ENCODE results near the gene HEG1.

The HEG1 gene

DNA sequence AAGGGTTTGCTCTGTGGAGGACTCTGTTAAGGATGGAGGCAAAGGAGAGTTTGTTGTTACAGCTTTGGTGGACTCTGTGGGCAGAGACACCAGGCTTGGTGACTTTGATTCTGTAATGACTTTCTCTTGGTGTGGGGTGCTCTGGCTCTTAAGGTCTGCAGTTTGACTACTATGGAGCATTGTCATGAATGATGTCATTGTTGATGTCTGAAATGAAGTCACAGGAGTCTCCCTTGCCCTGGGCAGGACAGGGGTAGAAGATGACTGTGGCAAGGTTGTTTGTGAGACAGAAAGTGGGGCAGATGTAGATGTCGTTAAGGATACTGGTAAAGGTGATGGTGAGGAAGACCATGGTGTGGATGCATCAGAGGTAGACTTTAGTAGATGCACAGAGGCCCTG is 42.7 kb downstream of the HEG1 start:
- no peak for DNase-seq (ENCODE audit: low read depth, low spot score)

DNA sequence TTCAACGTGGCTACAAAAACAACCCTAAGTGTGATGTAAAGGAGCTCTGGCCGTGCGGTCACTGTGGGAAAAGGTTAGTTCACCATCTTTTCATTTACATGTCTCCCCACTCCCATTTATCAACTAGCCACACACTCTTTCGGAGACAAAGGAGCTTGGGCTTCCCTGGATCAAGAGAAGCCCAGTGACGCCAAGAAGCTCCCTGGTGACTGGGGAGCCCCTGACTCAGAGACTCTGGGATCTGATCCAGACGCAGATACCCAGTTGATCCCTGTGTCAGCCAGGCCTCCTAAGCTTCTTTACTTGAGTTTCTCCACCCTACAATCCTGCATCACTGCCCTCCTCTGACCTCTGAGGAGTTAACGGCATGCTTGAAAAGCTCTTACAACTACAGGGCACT is 43.9 kb downstream of the HEG1 start:
- no peak for DNase-seq (ENCODE audit: low read depth, low spot score)

DNA sequence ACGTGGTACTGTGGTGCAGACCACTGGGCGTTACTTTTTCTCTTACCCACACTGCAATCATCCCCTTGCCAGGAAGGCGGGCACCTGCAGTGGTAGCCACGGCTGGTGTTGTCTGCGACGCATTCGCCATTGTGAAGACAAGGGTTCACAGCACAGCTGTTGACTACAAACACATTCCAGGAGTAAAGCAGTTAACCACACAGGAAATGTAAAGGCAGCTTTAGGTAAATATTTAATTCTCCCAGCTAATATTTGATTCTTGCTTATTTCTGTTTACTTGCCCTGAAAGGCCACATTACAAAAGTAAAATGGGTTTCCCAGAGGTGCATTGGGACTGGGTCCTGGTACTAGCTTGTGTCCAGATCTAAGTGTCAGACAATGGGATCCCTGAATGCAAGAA is 45.4 kb downstream of the HEG1 start:
- DNase-seq (ENCODE audit: low read depth, low spot score): no peak

DNA sequence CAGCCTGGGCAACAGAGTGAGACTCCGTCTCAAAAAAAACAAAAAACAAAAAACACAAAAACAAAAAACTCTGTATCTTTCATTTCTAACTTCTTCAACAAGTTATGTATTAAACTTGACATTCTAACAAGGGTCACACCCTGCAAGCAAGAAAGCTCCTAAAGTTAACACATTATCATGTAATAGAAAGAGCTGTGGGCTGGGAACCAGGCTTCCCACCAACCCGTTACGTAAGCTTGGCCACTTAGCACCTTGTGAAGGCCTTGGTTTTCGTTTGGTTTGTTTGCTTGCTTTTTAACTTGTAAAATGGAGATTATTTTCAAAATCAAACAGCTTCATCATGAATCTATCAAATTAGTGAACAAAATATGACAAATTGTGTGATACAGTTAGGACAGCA is 47.0 kb downstream of the HEG1 start:
- no peak for DNase-seq (ENCODE audit: low read depth, low spot score)

DNA sequence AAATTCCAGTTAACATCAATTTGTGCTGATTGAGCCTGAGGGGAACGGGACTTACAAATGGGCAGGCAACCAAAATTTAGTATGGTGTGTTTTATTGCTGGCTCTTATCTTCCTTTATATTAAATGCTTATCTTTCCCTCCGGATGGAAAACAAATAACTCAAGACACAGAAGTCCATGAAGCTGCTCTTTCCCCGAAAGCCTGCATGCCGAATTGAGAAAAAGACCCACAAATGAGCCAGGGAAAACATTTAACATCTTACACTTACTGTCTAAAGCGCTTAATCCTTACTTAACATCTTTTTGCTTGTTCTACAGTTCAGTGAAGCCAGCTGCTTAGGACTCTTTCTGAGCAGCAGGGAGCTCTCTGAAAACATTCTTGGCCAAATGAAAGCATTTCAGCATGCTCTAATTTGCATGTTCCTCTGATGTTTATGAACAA is 49.5 kb downstream of the HEG1 start:
- DNase-seq (ENCODE audit: low read depth, low spot score): no peak

DNA sequence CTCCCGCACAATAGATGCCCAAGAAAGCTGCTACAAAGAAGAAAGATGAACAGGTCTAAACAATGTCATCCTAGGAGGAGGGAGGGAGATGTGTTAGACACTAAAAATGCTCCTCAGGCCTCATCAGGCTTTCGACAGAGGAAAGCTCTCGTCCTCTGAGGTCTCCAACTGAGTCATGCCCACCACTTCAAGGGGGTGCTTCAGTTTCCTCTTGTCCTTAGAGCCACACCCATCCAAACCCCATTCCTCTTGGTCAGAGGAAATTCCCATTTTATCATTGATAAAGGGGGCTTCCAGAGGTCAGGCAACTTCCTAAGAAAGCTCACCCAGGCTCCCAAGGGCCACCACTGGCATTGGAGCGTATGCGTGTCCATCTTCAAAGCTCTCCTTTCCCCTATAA is 50.1 kb downstream of the HEG1 start:
- no peak for DNase-seq (ENCODE audit: low read depth, low spot score)

DNA sequence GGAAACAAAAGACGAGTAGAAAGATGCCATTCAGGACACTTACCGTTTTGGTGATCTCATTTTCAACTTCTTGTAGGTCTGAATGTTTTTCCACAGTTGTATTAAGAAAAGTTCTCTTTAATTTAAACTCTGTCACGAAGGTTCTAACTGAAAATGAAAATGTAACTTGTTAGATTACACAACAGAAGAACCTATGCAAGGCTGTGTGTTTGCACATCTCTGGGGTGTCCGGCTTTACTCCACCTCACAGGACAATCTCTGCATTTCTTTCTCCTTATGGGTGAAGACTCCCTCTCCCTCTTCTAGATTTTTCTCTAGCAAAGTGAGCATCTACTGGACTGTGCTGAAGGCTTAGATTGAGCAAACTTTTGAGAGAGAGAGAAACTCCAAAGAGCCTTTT is 50.6 kb downstream of the HEG1 start:
- no peak for DNase-seq (ENCODE audit: low read depth, low spot score)

DNA sequence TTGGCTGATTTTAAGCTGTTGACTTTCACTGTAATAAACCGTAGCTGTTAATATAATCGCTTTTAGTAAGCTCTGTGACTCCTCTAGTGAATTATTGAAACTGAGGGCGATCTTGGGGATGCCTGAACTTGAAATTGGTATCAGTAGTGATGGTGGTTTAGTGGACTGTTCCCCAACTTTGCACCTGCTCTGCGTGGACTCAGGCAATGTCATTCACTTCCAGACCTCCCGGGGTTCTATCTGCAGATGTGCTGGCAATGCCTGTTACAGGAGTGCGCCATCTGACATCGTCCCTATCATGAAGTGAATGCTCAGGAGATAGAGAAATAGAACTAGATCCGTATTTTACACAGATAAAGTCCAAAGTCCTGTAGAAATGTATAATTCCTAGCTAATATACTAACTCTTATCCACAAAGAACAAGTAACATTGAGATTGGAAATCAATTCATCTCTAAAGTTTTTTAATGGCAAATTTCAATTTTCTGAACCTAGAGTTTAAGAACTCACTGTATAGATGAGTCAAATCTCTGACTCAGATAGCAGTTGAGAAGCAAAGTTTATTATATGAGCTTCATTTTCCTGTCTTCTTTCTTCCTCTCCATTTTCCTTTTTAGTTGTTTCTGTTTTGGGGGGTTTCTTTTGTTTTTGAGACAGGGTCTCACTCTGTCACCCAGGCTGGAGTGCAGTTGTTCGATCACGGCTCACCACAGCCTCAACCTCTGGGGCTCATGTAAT is 51.8 kb downstream of the HEG1 start:
- DNase-seq (ENCODE audit: low read depth, low spot score): no peak

DNA sequence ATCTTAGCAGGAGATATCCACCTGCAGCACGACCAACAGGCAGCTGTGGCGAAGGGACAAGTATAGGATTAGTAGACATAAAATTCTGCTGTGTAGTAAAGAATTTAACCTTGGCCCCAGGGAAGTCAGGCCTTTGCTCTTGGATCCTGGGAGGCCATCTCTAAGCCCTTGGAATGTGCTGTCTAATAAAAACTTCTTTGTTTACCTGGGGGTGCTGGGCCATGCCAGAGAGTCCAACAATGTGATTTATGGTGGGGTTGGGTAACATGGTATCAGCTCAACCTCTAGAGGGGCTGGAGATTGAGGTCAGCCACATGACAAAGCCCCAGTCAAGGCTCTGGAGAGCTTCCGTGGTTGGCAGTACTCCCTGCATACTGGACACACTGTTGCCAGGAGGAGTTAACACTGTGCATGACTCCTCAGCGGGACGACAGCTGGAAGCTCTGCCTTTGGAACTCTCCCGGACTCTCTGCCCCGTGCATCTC is 52.4 kb downstream of the HEG1 start:
- no peak for DNase-seq (ENCODE audit: low read depth, low spot score)

DNA sequence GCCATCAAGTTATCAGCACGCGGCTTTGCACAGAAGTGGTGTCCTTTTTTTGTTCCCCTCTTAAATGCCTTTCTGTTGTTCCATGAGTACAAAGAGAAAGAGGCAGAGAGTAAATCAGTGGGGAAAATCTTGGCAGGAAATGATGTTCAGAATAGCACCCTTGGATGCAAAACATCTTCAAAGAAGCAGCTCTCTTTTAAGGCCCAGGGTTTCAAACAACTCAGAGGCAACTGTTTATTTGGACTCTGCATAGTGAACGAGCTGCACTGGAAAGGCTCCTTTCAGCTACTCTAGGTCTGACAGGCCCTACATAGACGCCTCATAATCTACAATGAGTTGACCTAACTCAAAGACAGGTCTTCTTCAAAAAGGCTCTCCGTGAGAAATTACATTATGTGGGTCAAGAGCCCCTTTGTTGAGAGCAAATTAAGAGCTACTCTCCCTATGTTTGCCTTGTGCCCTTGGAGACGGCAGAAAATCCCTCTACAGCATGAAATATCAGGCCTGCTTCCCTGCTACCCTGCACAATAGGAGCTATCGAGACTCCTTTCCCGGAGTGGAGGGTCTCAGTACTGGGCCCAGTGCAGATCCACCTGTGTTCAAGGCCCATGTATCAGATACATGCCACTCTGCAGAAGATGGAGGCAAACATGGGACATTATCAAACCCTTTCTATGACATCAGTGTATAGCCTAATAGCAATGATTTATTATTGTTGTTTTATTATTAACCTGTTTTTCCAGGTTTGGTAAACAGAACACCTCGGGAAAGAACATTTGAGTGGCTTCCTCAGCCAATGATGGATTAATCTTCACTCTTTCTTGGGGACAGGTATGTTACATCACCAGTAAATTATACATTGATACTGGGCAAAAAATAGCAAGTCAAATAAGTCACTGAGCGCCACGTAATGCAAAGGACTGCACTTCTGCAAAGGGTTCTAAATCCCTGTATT is 53.1 kb downstream of the HEG1 start:
- no peak for DNase-seq (ENCODE audit: low read depth, low spot score)

DNA sequence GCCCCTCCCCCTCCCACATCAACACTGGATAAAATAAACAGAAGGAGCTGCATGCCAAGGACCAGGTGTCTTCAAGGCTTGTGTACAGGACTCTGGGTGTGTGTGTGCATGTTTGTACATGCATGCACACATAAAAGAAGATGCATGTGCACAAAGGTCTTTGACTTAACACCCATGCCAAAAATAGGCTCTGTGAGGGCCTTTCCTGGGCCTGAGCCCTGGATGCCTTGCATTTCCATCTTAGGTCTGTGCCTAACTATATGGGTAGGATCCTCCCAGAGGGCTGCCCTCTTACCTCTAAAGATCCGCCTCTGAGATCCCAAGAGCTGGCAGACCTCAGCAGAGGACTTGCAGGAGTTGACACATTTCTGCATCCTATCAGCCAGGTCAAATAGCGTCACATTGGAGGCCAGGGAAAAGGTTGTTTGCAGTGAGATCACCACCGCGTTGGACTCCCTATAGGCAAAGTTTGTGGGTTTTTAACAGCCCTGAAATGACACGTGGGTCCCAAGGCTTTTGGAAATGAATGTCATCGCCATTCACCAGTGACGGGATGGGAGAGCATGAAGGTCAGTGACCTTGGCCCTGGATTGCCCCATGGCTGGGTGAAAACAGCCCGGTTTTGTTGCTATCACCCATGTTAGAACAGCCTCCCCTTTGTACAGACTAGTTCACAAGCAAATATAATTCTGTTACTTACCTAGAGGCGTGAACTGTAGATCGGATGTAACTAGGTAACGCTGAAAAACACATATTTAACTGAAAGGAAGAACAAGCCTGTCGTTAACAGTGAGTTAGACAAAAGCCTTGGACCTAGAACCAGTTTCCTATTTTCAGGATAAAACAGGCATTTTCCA is 54.0 kb downstream of the HEG1 start:
- no peak for DNase-seq (ENCODE audit: low read depth, low spot score)

DNA sequence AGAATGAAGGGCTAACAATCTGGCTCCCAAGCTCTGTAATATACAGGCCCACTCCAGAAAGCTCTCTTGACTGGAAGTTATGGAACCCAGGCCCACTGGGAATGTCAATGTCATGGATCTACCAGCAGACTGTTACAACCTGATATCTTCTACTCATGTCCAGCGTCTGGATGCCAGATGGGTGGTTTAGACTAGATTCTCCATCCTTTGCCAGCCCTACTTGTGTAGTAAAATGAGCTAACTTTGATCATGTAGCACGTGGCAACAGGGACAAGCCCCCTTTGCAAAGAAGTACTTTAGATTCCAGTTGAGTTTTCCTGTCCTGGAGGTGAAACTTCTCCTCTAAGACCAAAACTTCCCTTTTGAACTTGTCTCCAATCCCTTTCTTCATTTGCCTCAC is 55.1 kb downstream of the HEG1 start:
- DNase-seq (ENCODE audit: low read depth, low spot score): no peak

DNA sequence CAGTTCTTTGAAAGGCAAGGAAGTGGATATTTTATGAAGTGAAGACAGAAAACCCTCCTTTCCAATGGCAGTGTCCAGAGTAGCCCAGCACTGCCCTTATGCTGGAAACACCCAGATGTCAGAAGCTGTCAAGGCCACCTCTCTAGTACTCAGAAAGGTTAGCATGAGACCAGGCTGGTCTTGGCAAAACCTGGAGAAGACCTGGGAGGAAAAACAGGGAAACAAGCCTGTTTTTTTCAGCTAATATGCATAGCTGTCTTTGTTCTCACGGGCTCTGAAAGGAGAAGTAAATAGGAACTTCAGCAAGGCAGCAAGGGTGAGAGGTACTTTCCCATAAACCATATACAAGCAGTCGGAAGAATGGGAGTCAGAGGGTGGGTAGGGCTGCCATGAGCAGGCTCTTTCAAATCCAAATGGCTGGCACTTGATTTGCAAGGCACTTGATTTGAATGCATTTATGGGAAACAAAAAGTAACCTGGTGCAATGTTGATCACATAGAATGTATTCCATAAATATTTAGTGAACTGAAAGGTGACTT is 55.8 kb downstream of the HEG1 start:
- DNase-seq (ENCODE audit: low read depth, low spot score): no peak

DNA sequence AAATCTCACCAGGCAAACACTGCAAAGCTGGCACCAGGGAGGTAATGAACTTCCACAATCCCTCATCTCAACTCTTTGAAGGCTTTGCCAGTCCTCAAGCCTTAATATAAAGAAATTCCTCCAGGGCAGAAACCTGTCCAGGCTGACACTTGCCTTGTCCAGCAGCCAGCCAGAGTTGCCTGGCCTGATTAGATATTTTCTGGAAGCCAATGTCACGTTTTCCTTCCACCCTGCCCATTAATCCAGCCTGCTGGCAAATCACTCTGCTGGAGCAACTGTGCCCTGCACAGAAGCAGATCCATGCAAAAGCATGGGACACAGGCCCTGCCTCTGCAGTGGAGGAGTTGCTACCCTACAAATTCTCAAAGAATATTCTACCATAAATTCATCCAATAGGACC is 56.5 kb downstream of the HEG1 start:
- no peak for DNase-seq (ENCODE audit: low read depth, low spot score)

DNA sequence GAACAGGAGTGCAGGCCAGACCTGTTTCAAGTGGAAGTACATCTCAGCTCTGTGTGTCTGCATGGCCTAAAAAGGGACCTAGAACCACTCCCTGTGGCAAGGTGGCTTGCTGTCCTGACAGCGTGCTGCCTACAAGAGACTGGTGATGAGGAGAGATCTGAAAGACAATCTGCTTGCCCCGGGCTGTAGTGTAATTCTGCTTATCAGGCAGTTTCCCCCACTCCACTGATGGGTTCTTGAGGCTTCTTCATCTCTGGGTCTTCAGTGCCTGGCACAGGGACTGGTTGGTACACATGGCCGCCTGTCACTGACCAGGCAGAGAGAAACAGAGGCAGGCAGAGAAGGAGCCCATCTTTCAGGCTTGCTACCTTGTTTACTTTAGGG is 57.6 kb downstream of the HEG1 start:
- no peak for DNase-seq (ENCODE audit: low read depth, low spot score)

DNA sequence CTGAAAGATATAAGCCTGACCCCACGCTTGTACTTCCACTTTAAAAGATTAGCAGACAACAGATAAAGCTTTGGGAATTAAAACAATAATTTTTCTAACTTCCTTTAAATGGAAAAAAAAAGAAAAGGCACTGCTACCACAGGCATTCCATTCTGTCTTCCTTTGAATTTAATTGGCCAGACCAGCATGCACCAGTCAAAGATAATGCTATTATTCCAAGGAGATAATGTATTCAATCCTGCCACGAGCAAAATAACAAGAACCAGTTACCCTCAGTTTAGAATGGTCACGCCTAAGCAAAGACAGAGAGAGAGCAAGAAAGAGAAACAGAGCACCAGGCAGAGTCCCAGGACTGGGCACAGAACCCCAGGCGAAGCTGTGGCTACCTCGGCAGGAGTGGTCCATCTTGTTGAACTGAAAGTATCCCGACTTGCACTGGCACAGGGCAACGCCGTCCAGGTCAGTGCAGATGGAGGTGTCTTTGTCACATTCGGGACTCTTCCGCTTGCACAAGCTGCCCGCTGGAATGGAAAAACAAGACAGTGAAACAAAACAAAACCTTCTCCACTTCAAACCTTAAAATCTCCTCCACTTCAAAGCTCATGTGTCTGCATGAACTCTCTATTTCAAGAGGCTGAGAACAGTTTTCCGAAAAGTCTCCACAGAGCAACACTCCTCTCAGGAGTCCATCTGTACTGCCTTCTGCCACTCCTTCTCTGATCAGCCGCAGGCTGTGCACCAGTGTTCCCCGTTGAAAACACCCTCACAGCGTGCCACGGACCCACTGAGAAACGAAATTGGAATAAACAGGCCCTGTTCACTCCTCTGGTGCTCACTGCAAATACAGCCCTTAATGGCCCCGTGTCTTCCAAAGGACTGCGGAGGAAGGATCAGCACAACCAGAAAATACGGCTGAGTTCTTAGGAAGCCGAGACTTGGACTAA is 58.2 kb downstream of the HEG1 start:
- no peak for DNase-seq (ENCODE audit: low read depth, low spot score)

DNA sequence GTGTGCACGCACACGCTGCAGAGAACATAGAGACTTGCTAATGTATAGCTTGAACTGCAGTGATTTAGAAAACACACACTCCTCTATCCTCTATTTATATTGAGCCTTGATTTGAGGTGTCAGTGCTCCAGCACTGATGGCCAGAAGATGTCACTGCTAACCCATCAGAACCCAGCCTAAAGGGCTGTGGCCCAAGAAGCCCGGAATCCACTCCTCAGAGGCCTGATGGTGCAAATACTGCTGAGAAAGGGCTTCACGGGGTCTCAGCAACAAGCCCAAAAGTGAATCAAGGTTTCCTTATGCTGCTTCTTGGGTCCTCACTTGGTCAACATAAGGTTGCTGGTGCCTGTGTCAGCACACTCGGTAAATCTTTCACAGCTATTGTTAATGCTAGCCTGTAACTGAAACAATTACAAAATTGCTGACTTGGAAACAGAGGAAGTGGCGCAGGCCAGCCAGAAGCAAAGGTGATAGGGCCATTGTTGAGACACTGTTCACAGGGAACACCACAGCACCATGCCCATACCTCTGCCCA is 60.3 kb downstream of the HEG1 start:
- DNase-seq (ENCODE audit: low read depth, low spot score): peak; percentile 5

DNA sequence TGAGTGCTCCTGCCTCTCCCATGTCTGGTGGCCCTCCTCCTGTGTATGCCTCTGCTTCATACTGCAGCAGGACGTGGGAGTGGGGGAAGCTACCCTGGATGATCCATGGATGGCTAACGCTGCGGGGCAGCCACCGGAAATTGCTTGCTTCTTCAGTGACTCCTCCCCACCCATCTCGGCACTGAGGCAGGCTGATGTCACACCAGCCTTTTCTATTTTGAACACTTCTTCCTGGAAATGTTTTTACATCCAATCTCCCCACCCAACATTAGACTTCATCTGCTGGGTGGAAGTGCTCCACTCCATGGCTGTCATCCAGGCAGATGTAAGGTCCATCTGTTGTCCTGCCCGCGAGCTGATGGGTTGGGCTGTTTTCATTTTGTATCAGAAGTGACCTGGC is 62.3 kb downstream of the HEG1 start:
- DNase-seq (ENCODE audit: low read depth, low spot score): no peak

DNA sequence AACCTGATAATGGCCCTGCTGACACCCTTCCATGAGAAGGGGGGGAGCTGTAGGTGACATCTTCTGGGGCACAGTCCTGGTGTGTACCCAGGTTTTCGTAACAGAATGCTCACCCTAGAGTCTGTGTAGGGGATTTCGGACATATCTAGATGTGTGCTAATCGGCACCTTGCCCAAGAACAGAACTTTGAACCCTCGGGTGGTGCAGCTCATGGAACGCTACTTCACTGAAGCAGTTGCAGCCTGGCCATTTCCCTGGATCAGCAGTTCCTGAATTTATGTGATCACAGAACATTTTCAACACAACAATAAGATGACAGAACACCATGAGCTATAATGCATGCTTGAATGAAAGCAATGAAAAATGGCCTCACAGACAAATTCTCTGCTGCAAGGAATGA is 63.8 kb downstream of the HEG1 start:
- no peak for DNase-seq (ENCODE audit: low read depth, low spot score)

All from activated CD4-positive, CD25-positive, alpha-beta regulatory T cell treated with anti-CD3 and anti-CD28 coated beads, Interleukin-2, amount 50 U/mL, for 16 hours (primary cell).